Measurements from ENCODE around the gene DGKZ. TPM values are rescaled to one million over a fixed set of nuclear protein-coding genes. Genes with fewer than 3 reads are reported as not detected.

The DGKZ gene
- total and polyA plus RNA-seq, 4 donors, result 33.3 to 63.2 (median 44.1) TPM

- no peak overlapping the region for H3K27ac ChIP-seq (ENCODE audit: low read depth in 1 of 2, low read length in 1 of 2)
- DNase-seq (no peak), ATAC-seq (ENCODE audit: insufficient read depth, low FRiP score) (no peak)
Measured at GRCh38 chr11:46304605-46305179, 42.6 kb upstream of the DGKZ start.

GRCh38 chr11:46305295-46305694 lies 42.0 kb upstream of the DGKZ start:
- 30 to 59% methylated on average over 6 of the region's 6 CpGs for WGBS, 2 donors
- Histone ChIP-seq H3K36me3 (ENCODE audit: control insufficient read depth in 4 of 4, insufficient read depth in 4 of 4, low read length in 4 of 4) (peaks cover 0 to 10% (median 3%) of the 10 kb centered on the region in 4 donors), H3K4me1 (ENCODE audit: control insufficient read depth in 5 of 5, insufficient read depth in 5 of 5, low read length in 5 of 5) (no peaks in the 10 kb centered on the region), H3K27me3 (ENCODE audit: control insufficient read depth in 3 of 3, insufficient read depth in 3 of 3, low read length in 2 of 3) (no peaks in the 10 kb centered on the region), H3K9me3 (ENCODE audit: control insufficient read depth in 4 of 4, insufficient read depth in 3 of 4, low read length in 3 of 4) (no peaks in the 10 kb centered on the region), H3K4me3 (no peak overlapping the region), H3K27ac (ENCODE audit: low read depth in 1 of 2, low read length in 1 of 2) (no peak overlapping the region), H3K9ac (ENCODE audit: insufficient read depth in 1 of 2, low read length in 2 of 2) (no peak overlapping the region)
- DNase-seq (peak; percentile 50 to 83 (median 71)), ATAC-seq (ENCODE audit: insufficient read depth, low FRiP score) (no peak)
- no peak for TF ChIP-seq CTCF (IDR thresholded peaks at IDR 0.05; ENCODE audit: control extremely low read depth, extremely low read depth)

More at GRCh38 chr11:46304605-46305179, 42.6 kb upstream of the DGKZ start:
- 92 to 93% methylated on average over 10 of the region's 10 CpGs for WGBS, 2 donors
- no peak overlapping the region for H3K4me3 ChIP-seq
- peaks cover 0 to 7% (median 3%) of the 10 kb centered on the region in 4 donors for H3K36me3 ChIP-seq (ENCODE audit: control insufficient read depth in 4 of 4, insufficient read depth in 4 of 4, low read length in 4 of 4)
- H3K9me3 ChIP-seq (ENCODE audit: control insufficient read depth in 4 of 4, insufficient read depth in 3 of 4, low read length in 3 of 4), result no peaks in the 10 kb centered on the region
- no peak overlapping the region for H3K9ac ChIP-seq (ENCODE audit: insufficient read depth in 1 of 2, low read length in 2 of 2)
- TF ChIP-seq CTCF (IDR thresholded peaks at IDR 0.05; ENCODE audit: control extremely low read depth, extremely low read depth), result no peak
- peaks cover 0 to under 1% (median 0%) of the 10 kb centered on the region in 5 donors for H3K4me1 ChIP-seq (ENCODE audit: control insufficient read depth in 5 of 5, insufficient read depth in 5 of 5, low read length in 5 of 5)
- H3K27me3 ChIP-seq (ENCODE audit: control insufficient read depth in 3 of 3, insufficient read depth in 3 of 3, low read length in 2 of 3), result no peaks in the 10 kb centered on the region

GRCh38 chr11:46306296-46306853 lies 40.9 kb upstream of the DGKZ start:
- no peak for TF ChIP-seq CTCF (IDR thresholded peaks at IDR 0.05; ENCODE audit: control extremely low read depth, extremely low read depth)
- H3K9me3 ChIP-seq (ENCODE audit: control insufficient read depth in 4 of 4, insufficient read depth in 3 of 4, low read length in 3 of 4), result no peaks in the 10 kb centered on the region
- no peaks in the 10 kb centered on the region for H3K4me1 ChIP-seq (ENCODE audit: control insufficient read depth in 5 of 5, insufficient read depth in 5 of 5, low read length in 5 of 5)
- no peak overlapping the region for H3K9ac ChIP-seq (ENCODE audit: insufficient read depth in 1 of 2, low read length in 2 of 2)
- ATAC-seq (ENCODE audit: insufficient read depth, low FRiP score) (no peak), DNase-seq (peak in 2 of 3 donors; percentile 38 to 50)
- H3K27ac ChIP-seq (ENCODE audit: low read depth in 1 of 2, low read length in 1 of 2), result no peak overlapping the region
- H3K4me3 ChIP-seq, result no peak overlapping the region
- H3K36me3 ChIP-seq (ENCODE audit: control insufficient read depth in 4 of 4, insufficient read depth in 4 of 4, low read length in 4 of 4), result peaks cover 0 to 10% (median 5%) of the 10 kb centered on the region in 4 donors
- H3K27me3 ChIP-seq (ENCODE audit: control insufficient read depth in 3 of 3, insufficient read depth in 3 of 3, low read length in 2 of 3), result no peaks in the 10 kb centered on the region
- WGBS, 2 donors, result 82 to 93% methylated on average over 4 to 5 of the region's 5 CpGs

Data from lung (tissue), 12 donors.